Adrenal gland (tissue), 12 donors: ENCODE measurements around the gene RASSF4. TPM values are rescaled to one million over a fixed set of nuclear protein-coding genes. Genes with fewer than 3 reads are reported as not detected.

Experiments
- DNase-seq, 7 donors: peaks; one replicate each; pipeline ENCODE4 v3.0.0-alpha.2; 2019 to 2020
- H3K27ac ChIP-seq, 5 donors: fragments of 200-600 bp; sonication (generic) in 4 of 5; 1 replicate in 3 of 5; 2 replicates in 2 of 5; pipeline versions ENCODE4 v1.5.1 to v1.8.0; 2016 to 2020; ENCODE audit warnings: mild to moderate bottlenecking in 1 of 5
- H3K27me3 ChIP-seq: fragments of 200-600 bp; 2 replicates; pipeline ENCODE4 v1.8.0; 2021
- H3K36me3 ChIP-seq, 2 donors: fragments of 200-600 bp; replicated peaks in 1 of 2; 1 replicate in 1 of 2; 2 replicates in 1 of 2; pipeline versions ENCODE4 v1.5.1 to v1.8.0; 2018 to 2022
- H3K4me1 ChIP-seq, 2 donors: fragments of 200-600 bp; replicated peaks in 1 of 2; 1 replicate in 1 of 2; 2 replicates in 1 of 2; pipeline versions ENCODE4 v1.5.1 to v1.8.0; 2018 to 2021
- H3K4me3 ChIP-seq, 4 donors: fragments of 200-600 bp; sonication (generic) in 3 of 4; one replicate each; pipeline ENCODE4 v1.5.1; 2016 to 2018
- H3K9me3 ChIP-seq, 3 donors: fragments of 200-600 bp; sonication (generic) in 1 of 3; replicated peaks in 1 of 3; 1 replicate in 2 of 3; 2 replicates in 1 of 3; pipeline versions ENCODE4 v1.5.1 to v1.8.0; 2016 to 2021
- POLR2A ChIP-seq, 2 donors: fragments of 450-650 bp; IDR thresholded peaks; one replicate each; pipeline ENCODE4 v1.6.1; 2017; ENCODE audit warnings: antibody characterized with exemption in 2 of 2, mild to moderate bottlenecking in 2 of 2, moderate library complexity in 1 of 2
- WGBS, 4 donors: extraction: QIAGEN DNeasy Blood & Tissue Kit in 2 of 4; methylation state at CpG; one replicate each; pipeline versions ENCODE4 v1.1.5 to v1.1.7; 2013 to 2017; 5-methylcytosine and 5-hydroxymethylcytosine counted together
- intact Hi-C, 2 donors: fragments of 100-400 bp; cut with DNase I; formaldehyde crosslinking; loops; one replicate each; pipeline versions ENCODE4 v1.14.1 to v1.15.0; 2022 to 2023
- polyA plus RNA-seq, 3 donors: library from polyadenylated mRNA; stranded (reverse); fragments of 200-250 nt in 2 of 3; fragments of 350-450 nt in 1 of 3; fragmentation: Illumina TruSeq in 1 of 3; extraction: RNeasy Lipid Tissue Mini Kit (QIAGEN cat#74804) in 1 of 3; gene quantifications; one replicate each; pipeline ENCODE4 v1.2.3, GENCODE V29; 2013 to 2014
- total RNA-seq, 9 donors: library from RNA; depleted of rRNA in 4 of 9; stranded (reverse); fragments of >200 nt in 4 of 9; fragments of 120-200 nt in 1 of 9; fragmentation: NEBNext Ultra II Directional in 1 of 9; extraction: Animal tissue kit (Norgen Biotek cat#: 25700) in 1 of 9; gene quantifications; one replicate each; pipeline versions ENCODE4 v1.1.0 to v1.2.4, GENCODE V29; 2013 to 2023
- TF ChIP-seq, protein P1 (sequence below), 6 experiments: fragments of 450-650 bp in 4 of 6; fragments of 200-600 bp in 2 of 6; sonication (generic) in 1 of 6; IDR thresholded peaks; 1 replicate in 5 of 6; 2 replicates in 1 of 6; pipeline versions ENCODE4 v1.5.1 to v1.8.0; 2016 to 2021; ENCODE audit warnings: antibody characterized with exemption in 6 of 6, mild to moderate bottlenecking in 2 of 6, moderate library complexity in 1 of 6
- donor health status: healthy with polysubstance abuse.
- donor health status: Bipolar disorder and iron deficiency.
- donor health status: DM: yes; HTN: yes; CAD: no.
- donor health status: DM: no; HTN: no; CAD: no.
- donor health status: DM: no; HTN: no; CAD: no.
- donor health status: DM: yes; HTN: yes; CAD: no.

The RASSF4 gene
- total and polyA plus RNA-seq, 12 donors: 5.2 to 47.5 (median 25.0) TPM

DNA sequence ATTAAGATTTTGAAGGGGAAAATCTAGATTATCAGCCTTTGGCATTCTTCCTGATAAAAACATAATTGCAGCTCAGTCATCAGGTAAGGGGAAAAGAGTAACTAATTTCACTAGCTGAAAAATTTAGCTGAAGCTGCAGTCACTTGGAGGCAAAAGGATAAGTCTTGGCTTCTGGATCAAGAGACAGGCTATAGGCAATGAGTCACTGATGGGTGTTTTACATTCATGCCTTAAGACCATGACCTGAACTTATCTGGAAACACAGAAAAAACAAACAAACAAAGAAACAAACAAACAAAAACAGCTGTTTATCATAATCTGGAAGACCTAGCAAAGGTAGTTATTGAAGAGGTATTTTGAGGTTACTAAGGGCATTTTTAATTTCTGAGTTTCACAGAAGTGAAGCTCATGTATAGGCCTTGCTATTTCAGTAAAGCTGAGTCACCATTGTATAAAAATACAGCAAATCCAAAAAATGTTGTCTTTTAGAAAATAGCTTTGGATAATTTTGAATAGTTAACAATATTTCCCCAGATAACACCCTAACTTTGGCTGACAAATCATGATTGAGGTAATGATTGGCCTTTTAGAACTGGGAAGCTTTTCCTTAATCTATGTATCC lies 81.4 kb downstream of the RASSF4 start:
- intact Hi-C loops: no loop called here
- no peak overlapping the region for H3K4me3 ChIP-seq
- H3K27ac ChIP-seq: no peak overlapping the region
- no peaks in the 10 kb centered on the region for H3K27me3 ChIP-seq
- DNase-seq: no peak
- no peaks in the 10 kb centered on the region for H3K4me1 ChIP-seq
- no peaks in the 10 kb centered on the region for H3K9me3 ChIP-seq
- no peaks in the 10 kb centered on the region for H3K36me3 ChIP-seq
- TF ChIP-seq, protein P1, sequence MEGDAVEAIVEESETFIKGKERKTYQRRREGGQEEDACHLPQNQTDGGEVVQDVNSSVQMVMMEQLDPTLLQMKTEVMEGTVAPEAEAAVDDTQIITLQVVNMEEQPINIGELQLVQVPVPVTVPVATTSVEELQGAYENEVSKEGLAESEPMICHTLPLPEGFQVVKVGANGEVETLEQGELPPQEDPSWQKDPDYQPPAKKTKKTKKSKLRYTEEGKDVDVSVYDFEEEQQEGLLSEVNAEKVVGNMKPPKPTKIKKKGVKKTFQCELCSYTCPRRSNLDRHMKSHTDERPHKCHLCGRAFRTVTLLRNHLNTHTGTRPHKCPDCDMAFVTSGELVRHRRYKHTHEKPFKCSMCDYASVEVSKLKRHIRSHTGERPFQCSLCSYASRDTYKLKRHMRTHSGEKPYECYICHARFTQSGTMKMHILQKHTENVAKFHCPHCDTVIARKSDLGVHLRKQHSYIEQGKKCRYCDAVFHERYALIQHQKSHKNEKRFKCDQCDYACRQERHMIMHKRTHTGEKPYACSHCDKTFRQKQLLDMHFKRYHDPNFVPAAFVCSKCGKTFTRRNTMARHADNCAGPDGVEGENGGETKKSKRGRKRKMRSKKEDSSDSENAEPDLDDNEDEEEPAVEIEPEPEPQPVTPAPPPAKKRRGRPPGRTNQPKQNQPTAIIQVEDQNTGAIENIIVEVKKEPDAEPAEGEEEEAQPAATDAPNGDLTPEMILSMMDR (IDR thresholded peaks at IDR 0.05): no peak
- TF ChIP-seq POLR2A (IDR thresholded peaks at IDR 0.05): no peak

DNA sequence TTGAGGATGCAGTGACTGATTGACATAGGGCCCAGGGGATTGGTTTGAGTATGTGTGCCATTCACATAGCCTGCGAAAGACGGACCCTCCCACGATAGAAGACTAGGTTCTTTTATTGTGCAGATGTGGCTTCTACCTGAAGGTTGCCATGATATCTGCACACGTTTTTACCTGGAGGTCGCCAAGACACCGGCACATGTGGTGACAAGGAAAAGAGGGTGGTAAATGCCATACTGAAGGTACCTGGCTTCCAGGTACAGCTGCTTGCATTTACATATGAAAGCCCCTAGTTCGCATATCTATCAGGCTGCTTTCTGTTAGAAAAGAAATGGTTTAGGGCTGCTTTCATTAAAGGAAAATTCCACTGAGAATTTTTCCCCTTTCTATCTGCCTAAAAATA lies 84.7 kb downstream of the RASSF4 start:
- Histone ChIP-seq H3K27ac (no peak overlapping the region), H3K27me3 (no peaks in the 10 kb centered on the region), H3K4me3 (no peak overlapping the region), H3K36me3 (no peaks in the 10 kb centered on the region), H3K9me3 (no peaks in the 10 kb centered on the region), H3K4me1 (no peaks in the 10 kb centered on the region)
- TF ChIP-seq, protein P1 (IDR thresholded peaks at IDR 0.05): no peak
- TF ChIP-seq POLR2A (IDR thresholded peaks at IDR 0.05): no peak
- 52 to 59% (median 55%) methylated on average over 7 of the region's 7 CpGs for WGBS, 4 donors
- intact Hi-C loops: no loop called here
- no peak for DNase-seq

Other genes with a start within 250 kb of the RASSF4 start
- under 1 TPM in 1 of 9 donors, not detected in 8; 0.17 TPM for gene TMEM72, start 48.5 kb upstream of the RASSF4 start, total RNA-seq
- gene TMEM72, start 48.5 kb upstream of the RASSF4 start, polyA plus RNA-seq: not detected
- 100 to 1,000 TPM in 4 of 9 donors, 10 to 100 TPM in 4, 1 to 10 TPM in 1; 7.4 to 179 (median 85.0) TPM for gene DEPP1, start 19.0 kb downstream of the RASSF4 start, total RNA-seq
- gene DEPP1, start 19.0 kb downstream of the RASSF4 start, polyA plus RNA-seq: 10 to 100 TPM; 17.6 to 86.8 (median 18.2) TPM
- 10 to 100 TPM in 8 of 9 donors, 1 to 10 TPM in 1; 8.0 to 28.7 (median 13.5) TPM for gene ZNF22, start 41.1 kb downstream of the RASSF4 start, total RNA-seq
- gene ZNF22, start 41.1 kb downstream of the RASSF4 start, polyA plus RNA-seq: 10 to 100 TPM; 10.9 to 21.3 (median 11.7) TPM